ENCODE measurements around the gene DIPK1A. TPM values are rescaled to one million over a fixed set of nuclear protein-coding genes. Genes with fewer than 3 reads are reported as not detected.

The DIPK1A gene
- total and polyA plus RNA-seq, 3 donors from 2014 or later: 14.7 to 25.4 (median 21.4) TPM

DNA sequence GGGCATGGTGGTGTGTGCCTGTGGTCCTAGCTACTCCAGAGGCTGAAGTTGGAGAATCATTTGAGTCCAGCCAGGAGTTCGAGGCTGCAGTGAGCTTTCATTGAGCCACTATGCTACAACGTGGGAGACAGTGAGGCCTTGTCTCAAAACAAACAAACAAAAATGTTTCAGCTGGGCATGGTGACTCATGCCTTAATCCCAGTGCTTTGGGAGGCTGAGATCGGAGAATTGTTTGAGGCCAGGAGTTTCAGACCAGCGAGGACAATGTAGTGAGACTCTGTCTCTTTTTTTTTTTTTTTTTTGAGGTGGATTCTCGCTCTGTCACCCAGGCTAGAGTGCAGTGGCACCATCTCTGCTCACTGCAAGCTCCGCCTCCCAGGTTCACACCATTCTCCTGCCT, 134.5 kb downstream of the DIPK1A start:
- Histone ChIP-seq H3K27ac (no peak overlapping the region), H3K4me1 (no peaks in the 10 kb centered on the region), H3K27me3 (no peaks in the 10 kb centered on the region), H3K36me3 (ENCODE audit: low read depth, missing control alignments) (no peaks in the 10 kb centered on the region), H3K9me3 (no peaks in the 10 kb centered on the region), H3K4me3 (no peak overlapping the region)
- TF ChIP-seq, protein P1, sequence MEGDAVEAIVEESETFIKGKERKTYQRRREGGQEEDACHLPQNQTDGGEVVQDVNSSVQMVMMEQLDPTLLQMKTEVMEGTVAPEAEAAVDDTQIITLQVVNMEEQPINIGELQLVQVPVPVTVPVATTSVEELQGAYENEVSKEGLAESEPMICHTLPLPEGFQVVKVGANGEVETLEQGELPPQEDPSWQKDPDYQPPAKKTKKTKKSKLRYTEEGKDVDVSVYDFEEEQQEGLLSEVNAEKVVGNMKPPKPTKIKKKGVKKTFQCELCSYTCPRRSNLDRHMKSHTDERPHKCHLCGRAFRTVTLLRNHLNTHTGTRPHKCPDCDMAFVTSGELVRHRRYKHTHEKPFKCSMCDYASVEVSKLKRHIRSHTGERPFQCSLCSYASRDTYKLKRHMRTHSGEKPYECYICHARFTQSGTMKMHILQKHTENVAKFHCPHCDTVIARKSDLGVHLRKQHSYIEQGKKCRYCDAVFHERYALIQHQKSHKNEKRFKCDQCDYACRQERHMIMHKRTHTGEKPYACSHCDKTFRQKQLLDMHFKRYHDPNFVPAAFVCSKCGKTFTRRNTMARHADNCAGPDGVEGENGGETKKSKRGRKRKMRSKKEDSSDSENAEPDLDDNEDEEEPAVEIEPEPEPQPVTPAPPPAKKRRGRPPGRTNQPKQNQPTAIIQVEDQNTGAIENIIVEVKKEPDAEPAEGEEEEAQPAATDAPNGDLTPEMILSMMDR (IDR thresholded peaks at IDR 0.05): no peak
- no peak for TF ChIP-seq POLR2A (IDR thresholded peaks at IDR 0.05)
- DNase-seq: no peak
- intact Hi-C loops (cut with DNase I; ENCODE audit: low total_unique reads): no loop called here
- 92% methylated on average over 6 of the region's 6 CpGs; no CpG with 5 or more reads in 1 of the 2 donors for whole genome bisulfite sequencing, 2 donors

DNA sequence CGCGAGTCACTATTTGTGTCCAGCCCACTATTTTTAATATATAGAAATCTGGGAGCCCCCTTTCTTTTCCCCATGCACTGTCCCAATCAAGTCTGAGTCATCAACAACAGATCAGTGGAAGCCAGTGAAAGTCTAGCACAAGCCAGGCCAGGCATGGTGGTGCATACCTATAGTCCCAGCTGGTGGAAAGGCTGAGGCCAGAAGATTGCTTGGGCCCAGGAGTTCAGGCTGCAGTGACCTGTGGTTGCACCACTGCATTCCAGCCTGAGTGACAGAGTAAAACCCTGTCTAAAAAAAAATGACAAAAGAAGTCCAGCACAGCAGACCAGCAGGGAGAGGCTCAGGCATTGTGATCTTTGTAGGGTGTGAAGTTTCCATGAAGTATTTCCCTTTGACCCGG, 138.4 kb downstream of the DIPK1A start:
- TF ChIP-seq POLR2A (IDR thresholded peaks at IDR 0.05): no peak
- TF ChIP-seq, protein P1 (IDR thresholded peaks at IDR 0.05): no peak
- H3K4me3 ChIP-seq: no peak overlapping the region
- DNase-seq: no peak
- H3K27ac ChIP-seq: no peak overlapping the region
- H3K9me3 ChIP-seq: no peaks in the 10 kb centered on the region
- 79 to 88% methylated on average over 3 of the region's 3 CpGs for WGBS, 2 donors
- no peaks in the 10 kb centered on the region for H3K36me3 ChIP-seq (ENCODE audit: low read depth, missing control alignments)
- intact Hi-C loops (cut with DNase I; ENCODE audit: low total_unique reads): no loop called here
- no peaks in the 10 kb centered on the region for H3K4me1 ChIP-seq
- no peaks in the 10 kb centered on the region for H3K27me3 ChIP-seq

DNA sequence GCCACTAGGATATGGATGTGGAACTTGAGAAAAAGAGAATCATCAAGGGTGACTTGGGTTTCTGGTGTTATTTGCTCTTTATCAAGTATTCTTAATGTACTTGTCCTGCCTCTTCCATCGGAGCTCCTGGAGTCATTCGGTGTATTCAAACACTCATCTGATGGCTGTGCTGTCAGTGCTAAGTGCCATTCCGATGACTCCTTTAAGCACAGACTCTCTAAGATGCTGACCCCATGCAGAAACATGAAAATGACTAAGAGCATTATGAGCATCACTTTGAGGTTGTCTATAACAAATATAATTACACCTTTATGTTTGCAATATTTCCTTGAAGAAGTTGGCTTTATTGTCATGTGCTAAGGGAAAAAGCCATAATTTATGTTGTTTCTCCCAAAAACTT, 140.7 kb downstream of the DIPK1A start:
- WGBS, 2 donors: 92 to 98% methylated on average over 3 of the region's 3 CpGs
- Histone ChIP-seq H3K36me3 (ENCODE audit: low read depth, missing control alignments) (no peaks in the 10 kb centered on the region), H3K4me1 (no peaks in the 10 kb centered on the region), H3K9me3 (no peaks in the 10 kb centered on the region), H3K27me3 (no peaks in the 10 kb centered on the region), H3K27ac (no peak overlapping the region), H3K4me3 (no peak overlapping the region)
- intact Hi-C loops (cut with DNase I; ENCODE audit: low total_unique reads): no loop called here
- TF ChIP-seq POLR2A (IDR thresholded peaks at IDR 0.05): no peak
- TF ChIP-seq, protein P1 (IDR thresholded peaks at IDR 0.05): no peak
- DNase-seq: no peak

DNA sequence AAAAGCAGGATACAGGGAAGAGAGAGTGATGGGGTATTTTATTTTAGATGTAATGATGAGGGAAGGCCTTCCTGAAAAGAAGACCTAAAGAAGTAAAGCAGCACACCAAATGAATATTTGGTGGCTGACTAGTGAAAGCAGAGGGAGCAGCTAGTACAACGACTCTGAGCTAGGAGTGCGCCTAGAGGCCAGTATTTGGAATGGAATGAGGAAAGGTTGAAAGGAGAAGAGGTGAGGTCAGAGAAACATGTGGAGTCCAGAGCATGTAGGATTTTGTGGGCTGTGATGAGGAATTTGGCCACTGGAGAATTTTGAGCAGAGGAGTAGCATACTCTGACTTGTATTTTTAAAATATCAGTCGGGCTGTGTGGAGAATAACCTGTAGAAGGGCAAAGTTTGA, 141.2 kb downstream of the DIPK1A start:
- Histone ChIP-seq H3K36me3 (ENCODE audit: low read depth, missing control alignments) (no peaks in the 10 kb centered on the region), H3K4me3 (no peak overlapping the region), H3K27ac (no peak overlapping the region), H3K4me1 (no peaks in the 10 kb centered on the region), H3K9me3 (no peaks in the 10 kb centered on the region), H3K27me3 (no peaks in the 10 kb centered on the region)
- DNase-seq: no peak
- no peak for TF ChIP-seq POLR2A (IDR thresholded peaks at IDR 0.05)
- TF ChIP-seq, protein P1 (IDR thresholded peaks at IDR 0.05): no peak
- 63 to 72% methylated on average over 3 of the region's 3 CpGs for WGBS, 2 donors
- intact Hi-C loops (cut with DNase I; ENCODE audit: low total_unique reads): no loop called here

DNA sequence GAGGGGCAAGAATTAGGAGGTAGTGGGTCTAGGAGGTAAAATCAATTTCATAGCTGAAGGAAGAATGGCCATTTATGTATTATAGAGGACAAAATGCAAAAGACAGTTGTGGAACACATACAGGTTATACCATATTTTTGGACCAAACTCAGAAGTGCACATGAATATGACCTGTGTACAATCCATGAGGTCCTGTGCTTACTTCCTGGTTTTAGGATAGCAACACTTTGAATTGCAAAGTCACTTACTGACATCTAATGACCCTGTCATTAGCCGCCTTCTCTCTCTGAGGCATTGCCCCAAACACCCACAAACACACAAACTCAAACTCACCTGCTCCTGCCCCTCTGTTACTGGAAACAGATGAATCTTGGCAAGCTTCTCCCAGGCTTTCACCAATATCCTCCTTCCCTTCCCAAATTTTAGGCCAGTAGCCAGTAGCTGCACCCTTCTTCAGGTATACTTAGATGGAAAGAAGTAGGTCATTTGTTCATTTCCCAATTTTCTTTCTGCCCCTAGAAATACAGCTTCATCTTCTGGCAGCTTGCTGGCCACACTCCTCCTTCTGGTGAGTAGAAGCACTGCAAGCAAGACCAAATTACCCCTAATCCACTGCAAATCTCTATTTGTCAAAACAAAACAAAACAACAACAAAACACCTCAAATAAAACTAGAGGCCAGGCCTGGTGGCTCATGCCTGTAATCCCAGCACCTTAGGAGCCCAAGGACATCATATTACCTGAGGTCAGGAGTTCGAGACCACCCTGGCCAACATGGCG, 143.1 kb downstream of the DIPK1A start:
- 94 to 98% methylated on average over 3 of the region's 3 CpGs for WGBS, 2 donors
- no peak for DNase-seq
- Histone ChIP-seq H3K4me3 (no peak overlapping the region), H3K4me1 (no peaks in the 10 kb centered on the region), H3K36me3 (ENCODE audit: low read depth, missing control alignments) (no peaks in the 10 kb centered on the region), H3K27ac (no peak overlapping the region), H3K9me3 (no peaks in the 10 kb centered on the region), H3K27me3 (no peaks in the 10 kb centered on the region)
- TF ChIP-seq POLR2A (IDR thresholded peaks at IDR 0.05): no peak
- TF ChIP-seq, protein P1 (IDR thresholded peaks at IDR 0.05): peak; percentile 49 to 64 (median 61)
- intact Hi-C loops (cut with DNase I; ENCODE audit: low total_unique reads): no loop called here
